Vagina (tissue), 2 donors: ENCODE results near the gene PRR19. TPM values are rescaled to one million over a fixed set of nuclear protein-coding genes. Genes with fewer than 3 reads are reported as not detected.

Experiments used
- DNase-seq, 2 donors: peaks; one replicate each; pipeline ENCODE4 v3.0.0-alpha.2; 2017; ENCODE audit errors: extremely low spot score in 2 of 2
- H3K27ac ChIP-seq: fragments of 200-600 bp; sonication (generic); one replicate; pipeline ENCODE4 v1.5.1; 2019
- H3K27me3 ChIP-seq: fragments of 200-600 bp; sonication (generic); one replicate; pipeline ENCODE4 v1.5.1; 2019
- H3K36me3 ChIP-seq, 2 donors: fragments of 200-600 bp; sonication (generic); one replicate each; pipeline ENCODE4 v1.5.1; 2017 to 2019
- H3K4me1 ChIP-seq: fragments of 200-600 bp; sonication (generic); one replicate; pipeline ENCODE4 v1.5.1; 2019
- H3K4me3 ChIP-seq, 2 donors: fragments of 200-600 bp; sonication (generic); 1 replicate in 1 of 2; 2 replicates in 1 of 2; pipeline ENCODE4 v1.5.1; 2016 to 2019
- H3K9me3 ChIP-seq: fragments of 200-600 bp; sonication (generic); one replicate; pipeline ENCODE4 v1.5.1; 2019
- CTCF ChIP-seq, 3 experiments: fragments of 450-650 bp in 2 of 3; fragments of 200-600 bp in 1 of 3; sonication (generic) in 1 of 3; IDR thresholded peaks; one replicate each; pipeline ENCODE4 v1.5.1; 2017 to 2019; ENCODE audit warnings: antibody characterized with exemption in 3 of 3, mild to moderate bottlenecking in 2 of 3, moderate library complexity in 2 of 3
- POLR2A ChIP-seq, 2 donors: fragments of 450-650 bp; IDR thresholded peaks; one replicate each; pipeline ENCODE4 v1.6.1; 2017; ENCODE audit warnings: antibody characterized with exemption in 2 of 2, mild to moderate bottlenecking in 2 of 2, moderate library complexity in 2 of 2
- POLR2AphosphoS5 ChIP-seq, 2 donors: sonication (generic); formaldehyde crosslinking; IDR thresholded peaks; one replicate each; pipeline ENCODE4 v1.9.0; 2017; ENCODE audit warnings: antibody characterized with exemption in 2 of 2, mild to moderate bottlenecking in 2 of 2, low read depth in 1 of 2; ENCODE audit not compliant: insufficient read depth in 1 of 2
- intact Hi-C: fragments of 100-400 bp; cut with DNase I; formaldehyde crosslinking; loops from one replicate; pipeline ENCODE4 v1.15.1; 2023
- total RNA-seq: library from RNA; depleted of rRNA; stranded (reverse); fragments of >200 nt; gene quantifications from one replicate; pipeline ENCODE4 v1.2.3, GENCODE V29; 2016

The PRR19 gene
- total RNA-seq, 1 donor from 2014 or later: not detected

GRCh38 chr19:42288387-42288786, 13.5 kb upstream of the PRR19 start:
- intact Hi-C loops: no loop called here
- Histone ChIP-seq H3K27ac (no peak overlapping the region), H3K27me3 (no peaks in the 10 kb centered on the region), H3K4me3 (no peak overlapping the region), H3K4me1 (peaks cover 28% of the 10 kb centered on the region), H3K36me3 (peaks cover 0 to 54% of the 10 kb centered on the region in 2 donors), H3K9me3 (no peaks in the 10 kb centered on the region)
- DNase-seq: no peak
- no peak for TF ChIP-seq POLR2A (IDR thresholded peaks at IDR 0.05)
- TF ChIP-seq CTCF (IDR thresholded peaks at IDR 0.05): no peak
- TF ChIP-seq POLR2AphosphoS5 (IDR thresholded peaks at IDR 0.05; ENCODE audit: insufficient read depth in 1 of 2, low read depth in 1 of 2): no peak

GRCh38 chr19:42288881-42289555, 12.9 kb upstream of the PRR19 start:
- Histone ChIP-seq H3K4me1 (peaks cover 27% of the 10 kb centered on the region), H3K9me3 (no peaks in the 10 kb centered on the region), H3K27me3 (no peaks in the 10 kb centered on the region), H3K27ac (no peak overlapping the region), H3K36me3 (peaks cover 0 to 60% of the 10 kb centered on the region in 2 donors), H3K4me3 (no peak overlapping the region)
- DNase-seq: no peak
- TF ChIP-seq POLR2AphosphoS5 (IDR thresholded peaks at IDR 0.05; ENCODE audit: insufficient read depth in 1 of 2, low read depth in 1 of 2) (no peak), CTCF (IDR thresholded peaks at IDR 0.05) (no peak), POLR2A (IDR thresholded peaks at IDR 0.05) (no peak)
- intact Hi-C loops: no loop called here

- Histone ChIP-seq H3K27me3 (no peaks in the 10 kb centered on the region), H3K4me1 (peaks cover 26% of the 10 kb centered on the region), H3K9me3 (no peaks in the 10 kb centered on the region), H3K36me3 (peaks cover 0 to 65% of the 10 kb centered on the region in 2 donors), H3K27ac (no peak overlapping the region), H3K4me3 (no peak overlapping the region)
- intact Hi-C loops: no loop called here
- no peak for TF ChIP-seq CTCF (IDR thresholded peaks at IDR 0.05)
- TF ChIP-seq POLR2AphosphoS5 (IDR thresholded peaks at IDR 0.05; ENCODE audit: insufficient read depth in 1 of 2, low read depth in 1 of 2): no peak
- TF ChIP-seq POLR2A (IDR thresholded peaks at IDR 0.05): no peak
- DNase-seq: no peak
Observed at GRCh38 chr19:42289556-42290041, 12.3 kb upstream of the PRR19 start.

- peaks cover 21% of the 10 kb centered on the region for H3K4me1 ChIP-seq
- H3K4me3 ChIP-seq: no peak overlapping the region
- intact Hi-C loops: no loop called here
- no peaks in the 10 kb centered on the region for H3K9me3 ChIP-seq
- no peak overlapping the region for H3K27ac ChIP-seq
- H3K27me3 ChIP-seq: no peaks in the 10 kb centered on the region
- TF ChIP-seq POLR2A (IDR thresholded peaks at IDR 0.05) (no peak), POLR2AphosphoS5 (IDR thresholded peaks at IDR 0.05; ENCODE audit: insufficient read depth in 1 of 2, low read depth in 1 of 2) (no peak), CTCF (IDR thresholded peaks at IDR 0.05) (no peak)
- H3K36me3 ChIP-seq: peaks cover 0 to 70% of the 10 kb centered on the region in 2 donors
- no peak for DNase-seq
Observed at GRCh38 chr19:42290136-42290522, 11.8 kb upstream of the PRR19 start.
